Measurements from ENCODE around the gene DTNBP1. TPM values are rescaled to one million over a fixed set of nuclear protein-coding genes. Genes with fewer than 3 reads are reported as not detected.

The DTNBP1 gene
- total RNA-seq, 4 donors from 2014 or later: 12.8 to 58.6 (median 26.2) TPM

- DNase-seq: no peak
- TF ChIP-seq, protein P1, sequence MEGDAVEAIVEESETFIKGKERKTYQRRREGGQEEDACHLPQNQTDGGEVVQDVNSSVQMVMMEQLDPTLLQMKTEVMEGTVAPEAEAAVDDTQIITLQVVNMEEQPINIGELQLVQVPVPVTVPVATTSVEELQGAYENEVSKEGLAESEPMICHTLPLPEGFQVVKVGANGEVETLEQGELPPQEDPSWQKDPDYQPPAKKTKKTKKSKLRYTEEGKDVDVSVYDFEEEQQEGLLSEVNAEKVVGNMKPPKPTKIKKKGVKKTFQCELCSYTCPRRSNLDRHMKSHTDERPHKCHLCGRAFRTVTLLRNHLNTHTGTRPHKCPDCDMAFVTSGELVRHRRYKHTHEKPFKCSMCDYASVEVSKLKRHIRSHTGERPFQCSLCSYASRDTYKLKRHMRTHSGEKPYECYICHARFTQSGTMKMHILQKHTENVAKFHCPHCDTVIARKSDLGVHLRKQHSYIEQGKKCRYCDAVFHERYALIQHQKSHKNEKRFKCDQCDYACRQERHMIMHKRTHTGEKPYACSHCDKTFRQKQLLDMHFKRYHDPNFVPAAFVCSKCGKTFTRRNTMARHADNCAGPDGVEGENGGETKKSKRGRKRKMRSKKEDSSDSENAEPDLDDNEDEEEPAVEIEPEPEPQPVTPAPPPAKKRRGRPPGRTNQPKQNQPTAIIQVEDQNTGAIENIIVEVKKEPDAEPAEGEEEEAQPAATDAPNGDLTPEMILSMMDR (IDR thresholded peaks at IDR 0.05): no peak
- TF ChIP-seq POLR2A (IDR thresholded peaks at IDR 0.05): no peak
- peaks cover 0 to 83% (median 0%) of the 10 kb centered on the region in 3 donors for H3K36me3 ChIP-seq
Observed at GRCh38 chr6:15511248-15512125, 151.3 kb downstream of the DTNBP1 start.

DNA sequence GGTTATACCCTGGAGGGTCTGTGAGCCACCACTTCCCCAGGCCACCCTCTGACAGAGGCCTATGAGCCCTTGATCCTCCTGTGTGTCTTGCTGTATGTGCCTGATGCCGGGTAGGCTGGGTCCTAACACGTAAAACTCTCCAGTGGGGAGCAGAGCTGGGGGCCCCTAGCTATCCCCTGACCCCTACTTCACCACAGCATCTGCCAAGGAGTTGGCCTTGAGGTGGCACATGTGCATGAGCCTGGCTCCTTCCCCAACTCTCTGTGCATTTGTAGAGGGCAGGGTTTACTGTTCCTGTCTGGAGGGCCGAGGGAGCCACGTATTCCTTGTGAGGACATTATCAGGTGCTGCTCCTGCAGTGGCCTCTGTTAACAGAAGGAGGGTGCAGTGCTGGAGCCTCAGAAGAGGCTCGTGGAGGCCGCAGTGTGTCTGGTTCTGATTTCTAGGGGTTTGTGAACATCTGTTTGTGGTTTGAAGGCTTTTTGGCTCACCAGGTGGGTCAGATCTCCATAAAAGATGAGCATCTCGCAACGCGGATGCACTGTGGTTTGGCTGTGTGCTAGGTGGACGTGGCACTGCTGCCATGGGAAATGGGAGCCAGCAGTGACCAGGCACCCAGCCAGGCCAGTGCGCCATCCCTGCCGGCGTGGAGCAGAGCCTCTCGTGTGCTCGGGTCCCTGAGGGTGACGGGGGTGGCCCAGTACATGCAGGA is 152.1 kb downstream of the DTNBP1 start:
- Histone ChIP-seq H3K4me1 (peaks cover 0 to 6% (median 0%) of the 10 kb centered on the region in 4 donors), H3K36me3 (peaks cover 0 to 81% (median 0%) of the 10 kb centered on the region in 3 donors), H3K9me3 (no peaks in the 10 kb centered on the region), H3K27ac (no peak overlapping the region), H3K27me3 (no peaks in the 10 kb centered on the region), H3K4me3 (no peak overlapping the region)
- DNase-seq: no peak
- TF ChIP-seq, protein P1 (IDR thresholded peaks at IDR 0.05): no peak

More at GRCh38 chr6:15511248-15512125, 151.3 kb downstream of the DTNBP1 start:
- H3K27ac ChIP-seq: no peak overlapping the region
- H3K4me1 ChIP-seq: no peaks in the 10 kb centered on the region
- no peak overlapping the region for H3K4me3 ChIP-seq
- no peaks in the 10 kb centered on the region for H3K9me3 ChIP-seq
- H3K27me3 ChIP-seq: no peaks in the 10 kb centered on the region

GRCh38 chr6:15510121-15510520 is 152.7 kb downstream of the DTNBP1 start:
- TF ChIP-seq POLR2A (IDR thresholded peaks at IDR 0.05): no peak
- TF ChIP-seq, protein P1 (IDR thresholded peaks at IDR 0.05): no peak
- H3K4me1 ChIP-seq: peaks cover 0 to 12% (median 0%) of the 10 kb centered on the region in 4 donors
- H3K27me3 ChIP-seq: no peaks in the 10 kb centered on the region
- DNase-seq: no peak
- H3K9me3 ChIP-seq: no peaks in the 10 kb centered on the region
- peaks cover 0 to 81% (median 0%) of the 10 kb centered on the region in 3 donors for H3K36me3 ChIP-seq
- H3K27ac ChIP-seq: no peak overlapping the region
- no peak overlapping the region for H3K4me3 ChIP-seq

DNA sequence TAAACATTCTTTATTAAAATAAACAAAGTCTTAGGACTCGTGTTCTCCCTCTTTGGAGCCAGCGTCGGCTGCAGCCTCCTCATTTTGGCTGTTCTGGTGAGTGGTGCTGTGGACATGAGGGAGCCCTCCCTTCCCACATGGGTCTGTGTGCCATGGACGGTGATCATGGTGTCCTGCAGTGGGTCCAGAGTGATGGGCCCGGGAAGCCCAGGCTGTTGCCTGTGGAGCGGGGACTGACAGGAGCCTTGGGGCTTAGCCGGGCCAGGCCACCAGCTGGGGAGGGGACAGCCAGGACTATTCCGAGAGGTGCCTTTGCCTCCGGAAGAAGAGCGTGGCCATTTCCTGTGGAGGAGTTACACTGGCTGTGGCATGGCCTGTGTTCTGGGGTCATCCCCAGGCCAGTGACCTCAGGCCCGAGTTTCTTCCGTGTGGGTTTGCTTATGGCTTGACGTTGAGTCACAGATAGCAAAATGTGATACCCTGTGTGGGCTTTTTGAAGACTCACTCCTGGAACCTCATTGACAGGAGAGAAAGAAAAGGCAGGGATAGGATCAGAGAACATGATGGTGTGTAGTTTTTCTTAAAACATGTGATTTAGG is 153.4 kb downstream of the DTNBP1 start:
- no peak for DNase-seq
- Histone ChIP-seq H3K36me3 (peaks cover 0 to 77% (median 0%) of the 10 kb centered on the region in 3 donors), H3K27me3 (no peaks in the 10 kb centered on the region), H3K27ac (no peak overlapping the region), H3K4me3 (no peak overlapping the region), H3K4me1 (peaks cover 0 to 12% (median 0%) of the 10 kb centered on the region in 4 donors), H3K9me3 (no peaks in the 10 kb centered on the region)
- TF ChIP-seq, protein P1 (IDR thresholded peaks at IDR 0.05): no peak
- TF ChIP-seq POLR2A (IDR thresholded peaks at IDR 0.05): no peak

GRCh38 chr6:15508931-15509330 is 153.9 kb downstream of the DTNBP1 start:
- no peak for DNase-seq
- Histone ChIP-seq H3K4me1 (peaks cover 0 to 12% (median 0%) of the 10 kb centered on the region in 4 donors), H3K4me3 (no peak overlapping the region), H3K9me3 (no peaks in the 10 kb centered on the region), H3K36me3 (peaks cover 0 to 72% (median 0%) of the 10 kb centered on the region in 3 donors), H3K27ac (no peak overlapping the region), H3K27me3 (no peaks in the 10 kb centered on the region)
- TF ChIP-seq, protein P1 (IDR thresholded peaks at IDR 0.05): no peak
- no peak for TF ChIP-seq POLR2A (IDR thresholded peaks at IDR 0.05)

Data from Peyer's patch (tissue), 4 donors.